ENCODE results near the gene ATAD5. TPM values are rescaled to one million over a fixed set of nuclear protein-coding genes. Genes with fewer than 3 reads are reported as not detected.

Gene ATAD5
- total RNA-seq, 4 donors from 2014 or later, result 1.2 to 1.7 (median 1.4) TPM

GRCh38 chr17:30921544-30922196 is 89.9 kb downstream of the ATAD5 start, which contains the start of gene ADAP2:
Gene ADAP2 (plus strand): TSS chr17:30921945. CDS start chr17:30922015, 70 bp downstream.
- 7 to 8% methylated on average over 12 to 31 of the region's 60 CpGs for WGBS, 2 donors
- TF ChIP-seq POLR2A (IDR thresholded peaks at IDR 0.05), result peak; percentile 12 to 16
- no peak for TF ChIP-seq CTCF (IDR thresholded peaks at IDR 0.05)
- peak in 1 of 2 donors; percentile 16 for TF ChIP-seq EP300 (IDR thresholded peaks at IDR 0.05)
- Histone ChIP-seq H3K4me1 (peaks cover 0 to 17% (median 9%) of the 10 kb centered on the region in 4 donors), H3K27me3 (peaks cover 0 to 52% of the 10 kb centered on the region in 2 donors), H3K27ac (peak within 1 kb of the TSS in 3 of 4 donors; percentile 17 to 63 (median 18)), H3K4me3 (peak within 1 kb of the TSS; percentile 31 to 54 (median 37)), H3K36me3 (no peaks in the 10 kb centered on the region), H3K9me3 (no peaks in the 10 kb centered on the region)
- peak in 1 of 2 donors; percentile 21 for DNase-seq (ENCODE audit: low spot score in 2 of 2)

- 5 to 7% methylated on average over 30 to 37 of the region's 66 CpGs for WGBS, 2 donors
- DNase-seq (ENCODE audit: low spot score in 2 of 2), result no peak
- peak overlapping the region; percentile 31 to 54 (median 37) for H3K4me3 ChIP-seq
- peak overlapping the region in 3 of 4 donors; percentile 17 to 63 (median 18) for H3K27ac ChIP-seq
- peaks cover 0 to 17% (median 9%) of the 10 kb centered on the region in 4 donors for H3K4me1 ChIP-seq
- TF ChIP-seq CTCF (IDR thresholded peaks at IDR 0.05), result no peak
- no peak for TF ChIP-seq EP300 (IDR thresholded peaks at IDR 0.05)
- no peak for TF ChIP-seq POLR2A (IDR thresholded peaks at IDR 0.05)
- H3K9me3 ChIP-seq, result no peaks in the 10 kb centered on the region
- peaks cover 0 to 55% of the 10 kb centered on the region in 2 donors for H3K27me3 ChIP-seq
- H3K36me3 ChIP-seq, result no peaks in the 10 kb centered on the region
Observed at GRCh38 chr17:30922235-30923030, 90.7 kb downstream of the ATAD5 start.

GRCh38 chr17:30924341-30924740 is 92.6 kb downstream of the ATAD5 start:
- H3K27me3 ChIP-seq, result peaks cover 0 to 55% of the 10 kb centered on the region in 2 donors
- no peaks in the 10 kb centered on the region for H3K9me3 ChIP-seq
- DNase-seq (ENCODE audit: low spot score in 2 of 2), result no peak
- no peaks in the 10 kb centered on the region for H3K36me3 ChIP-seq
- WGBS, 2 donors, result 61 to 62% methylated on average over 2 of the region's 2 CpGs
- TF ChIP-seq POLR2A (IDR thresholded peaks at IDR 0.05), result no peak
- no peak for TF ChIP-seq CTCF (IDR thresholded peaks at IDR 0.05)
- TF ChIP-seq EP300 (IDR thresholded peaks at IDR 0.05), result no peak
- H3K4me1 ChIP-seq, result peaks cover 0 to 17% (median 9%) of the 10 kb centered on the region in 4 donors
- H3K4me3 ChIP-seq, result no peak overlapping the region
- no peak overlapping the region for H3K27ac ChIP-seq

- Histone ChIP-seq H3K27ac (no peak overlapping the region), H3K9me3 (no peaks in the 10 kb centered on the region), H3K4me1 (peaks cover 0 to 15% (median 9%) of the 10 kb centered on the region in 4 donors), H3K36me3 (no peaks in the 10 kb centered on the region), H3K27me3 (peaks cover 0 to 49% of the 10 kb centered on the region in 2 donors), H3K4me3 (no peak overlapping the region)
- DNase-seq (ENCODE audit: low spot score in 2 of 2), result no peak
- WGBS, 2 donors, result 72 to 76% methylated on average over 6 of the region's 6 CpGs
- TF ChIP-seq CTCF (IDR thresholded peaks at IDR 0.05) (no peak), POLR2A (IDR thresholded peaks at IDR 0.05) (no peak), EP300 (IDR thresholded peaks at IDR 0.05) (no peak)
Observed at GRCh38 chr17:30926516-30926915, 94.8 kb downstream of the ATAD5 start.

GRCh38 chr17:30927756-30928155 is 96.0 kb downstream of the ATAD5 start:
- no peak overlapping the region for H3K27ac ChIP-seq
- H3K9me3 ChIP-seq, result no peaks in the 10 kb centered on the region
- H3K4me3 ChIP-seq, result no peak overlapping the region
- peaks cover 0 to 40% of the 10 kb centered on the region in 2 donors for H3K27me3 ChIP-seq
- no peak for DNase-seq (ENCODE audit: low spot score in 2 of 2)
- WGBS, 2 donors, result 86% methylated on average over 5 of the region's 5 CpGs
- TF ChIP-seq CTCF (IDR thresholded peaks at IDR 0.05) (no peak), EP300 (IDR thresholded peaks at IDR 0.05) (no peak), POLR2A (IDR thresholded peaks at IDR 0.05) (no peak)
- H3K4me1 ChIP-seq, result peaks cover 0 to 2% (median 1%) of the 10 kb centered on the region in 4 donors
- H3K36me3 ChIP-seq, result no peaks in the 10 kb centered on the region

All from tibial nerve (tissue), 4 donors.